ENCODE measurements around the gene ZCWPW2. TPM values are rescaled to one million over a fixed set of nuclear protein-coding genes. Genes with fewer than 3 reads are reported as not detected.
A peak's percentile ranks its signal among the peaks of the same experiment; 100 is the strongest.

The ZCWPW2 gene, protein sequence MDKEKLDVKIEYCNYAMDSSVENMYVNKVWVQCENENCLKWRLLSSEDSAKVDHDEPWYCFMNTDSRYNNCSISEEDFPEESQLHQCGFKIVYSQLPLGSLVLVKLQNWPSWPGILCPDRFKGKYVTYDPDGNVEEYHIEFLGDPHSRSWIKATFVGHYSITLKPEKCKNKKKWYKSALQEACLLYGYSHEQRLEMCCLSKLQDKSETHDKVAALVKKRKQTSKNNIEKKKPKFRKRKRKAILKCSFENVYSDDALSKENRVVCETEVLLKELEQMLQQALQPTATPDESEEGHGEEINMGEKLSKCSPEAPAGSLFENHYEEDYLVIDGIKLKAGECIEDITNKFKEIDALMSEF
- polyA plus RNA-seq (2011; rRNA removed) (0.20 and 0.51 TPM in 2 replicates), polyA minus RNA-seq (2011; rRNA and poly(A)+ RNA removed) (0.10 TPM in 1 of 2 replicates, not detected in the other)

DNA sequence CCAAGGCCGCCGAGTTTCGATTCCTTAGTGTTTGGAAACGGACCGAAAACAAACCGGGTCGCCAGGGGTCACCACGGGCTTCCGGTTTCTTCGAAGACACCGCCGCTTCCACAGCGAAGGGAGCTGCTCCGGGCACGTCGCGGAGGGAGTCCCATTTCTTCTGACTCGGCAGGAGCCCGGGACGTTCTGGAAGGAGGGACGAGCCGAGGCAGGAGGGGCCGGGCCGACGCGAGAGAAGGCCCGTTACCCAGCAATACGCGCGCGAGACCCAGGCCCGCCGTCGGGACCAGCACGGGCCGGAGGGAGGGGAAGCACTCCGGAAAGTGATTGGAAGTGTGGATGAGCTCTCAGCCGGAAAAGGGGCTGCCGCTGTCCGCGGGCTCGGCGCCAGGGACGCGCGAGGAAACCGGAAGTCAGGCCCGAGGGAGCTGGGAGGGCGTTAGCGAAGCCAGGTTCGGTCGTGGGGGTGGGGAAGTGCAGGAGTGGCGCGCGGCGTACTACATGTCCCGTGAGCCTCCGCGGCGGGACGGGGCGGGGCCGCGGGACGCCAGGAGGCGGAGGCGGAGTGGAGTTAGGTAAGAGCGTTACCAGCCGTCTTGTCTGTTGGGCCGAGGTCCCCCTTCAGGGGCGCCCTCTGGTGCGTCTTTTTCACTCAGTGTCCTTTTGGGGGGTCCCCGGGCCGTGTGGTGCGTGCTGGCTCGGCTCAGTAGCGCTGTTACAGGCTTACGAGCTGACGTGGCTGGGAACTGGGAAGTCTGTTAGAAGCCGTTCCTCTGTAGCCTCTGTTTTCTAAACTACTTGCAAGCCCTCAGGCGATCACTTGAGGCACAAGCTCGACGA is at the start of gene ZCWPW2, which contains the start of gene AZI2:
ZCWPW2 (plus strand) TSS at position 93 of the 840 bp plus-strand sequence. CDS start 64,348 bp downstream, outside the sequence.
AZI2 (minus strand) TSS at position 196 of the 840 bp plus-strand sequence. CDS start 8,207 bp downstream, outside the sequence.
- TF ChIP-seq CTCF (IDR thresholded peaks at IDR 0.05; ENCODE audit: insufficient read depth, low read depth, low read length) = peak; percentile 48
- POLR2A ChIA-PET = interaction anchor here (0.6 kb wide), 1 partner anchor 621 kb away, joined by 3 read pairs; no protein-coding TSS in a partner anchor

GRCh38 chr3:28299705-28300104 is 48.8 kb upstream of the ZCWPW2 start:
- TF ChIP-seq CTCF (IDR thresholded peaks at IDR 0.05; ENCODE audit: insufficient read depth, low read depth, low read length) = no peak
- Histone ChIP-seq H3K27me3 (ENCODE audit: control insufficient read depth, insufficient read depth, low read length) (no peaks in the 10 kb centered on the region), H3K36me3 (ENCODE audit: control insufficient read depth, insufficient read depth, low read length) (no peaks in the 10 kb centered on the region), H3K4me3 (ENCODE audit: low read depth, low read length) (no peak overlapping the region)
- DNase-seq (ENCODE audit: low read depth) = no peak
- ChIA-PET CTCF (no interaction called here), POLR2A (no interaction called here)

More for the DNA sequence above, at the start of gene ZCWPW2, which contains the start of gene AZI2:
- peak within 1 kb of the TSS; percentile 58 for H3K4me3 ChIP-seq (ENCODE audit: low read depth, low read length)
- H3K36me3 ChIP-seq (ENCODE audit: control insufficient read depth, insufficient read depth, low read length) = no peaks in the 10 kb centered on the region
- CTCF ChIA-PET = interaction anchor here (0.5 to 1.3 kb wide), 3 partner anchors 13 to 48 kb away, joined by 3 to 4 read pairs (median 4); no protein-coding TSS in a partner anchor
- peak; percentile 69 for DNase-seq (ENCODE audit: low read depth)
- H3K27me3 ChIP-seq (ENCODE audit: control insufficient read depth, insufficient read depth, low read length) = no peaks in the 10 kb centered on the region

DNA sequence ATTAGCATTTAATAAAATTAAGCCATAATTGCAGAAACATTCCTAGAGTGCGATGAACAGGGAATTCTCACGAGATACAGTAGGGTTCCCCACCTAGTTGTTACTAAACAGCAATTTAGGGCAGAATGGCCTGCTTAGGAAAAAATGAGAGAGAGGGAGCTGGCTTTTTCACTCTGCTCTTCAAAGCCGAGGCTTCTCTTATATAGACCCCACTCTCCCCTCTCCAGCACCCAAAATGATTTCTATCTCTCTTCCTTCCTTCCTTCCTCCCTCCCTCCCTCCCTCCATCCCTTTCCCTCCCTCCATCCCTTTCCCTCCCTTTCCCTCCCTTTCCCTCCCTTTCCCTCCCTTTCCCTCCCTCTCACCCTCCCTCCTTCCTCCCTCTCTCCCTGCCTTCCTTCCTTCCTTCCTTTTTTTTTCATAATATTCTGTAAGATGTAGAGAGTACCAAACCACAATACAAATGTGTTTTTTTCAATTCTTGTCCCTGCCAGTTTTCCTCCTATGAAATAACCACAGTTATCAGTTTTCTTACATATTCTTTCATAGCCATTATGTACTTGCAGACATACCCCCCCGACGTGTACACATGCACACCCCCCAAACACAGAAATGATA is 48.1 kb upstream of the ZCWPW2 start:
- CTCF ChIA-PET = no interaction called here
- POLR2A ChIA-PET = no interaction called here
- Histone ChIP-seq H3K27me3 (ENCODE audit: control insufficient read depth, insufficient read depth, low read length) (no peaks in the 10 kb centered on the region), H3K4me3 (ENCODE audit: low read depth, low read length) (no peak overlapping the region), H3K36me3 (ENCODE audit: control insufficient read depth, insufficient read depth, low read length) (no peaks in the 10 kb centered on the region)
- no peak for DNase-seq (ENCODE audit: low read depth)
- TF ChIP-seq CTCF (IDR thresholded peaks at IDR 0.05; ENCODE audit: insufficient read depth, low read depth, low read length) = no peak

- no peak overlapping the region for H3K4me3 ChIP-seq (ENCODE audit: low read depth, low read length)
- CTCF ChIA-PET = interaction anchor here (0.6 kb wide), 1 partner anchor 14 kb away, joined by 3 read pairs; no protein-coding TSS in a partner anchor
- DNase-seq (ENCODE audit: low read depth) = no peak
- H3K27me3 ChIP-seq (ENCODE audit: control insufficient read depth, insufficient read depth, low read length) = no peaks in the 10 kb centered on the region
- H3K36me3 ChIP-seq (ENCODE audit: control insufficient read depth, insufficient read depth, low read length) = no peaks in the 10 kb centered on the region
- TF ChIP-seq CTCF (IDR thresholded peaks at IDR 0.05; ENCODE audit: insufficient read depth, low read depth, low read length) = no peak
- POLR2A ChIA-PET = no interaction called here
Observed at GRCh38 chr3:28301688-28302087, 46.8 kb upstream of the ZCWPW2 start.

Data from BJ (cell line).